DND-41 (cell line): ENCODE results near the gene NTN1.

Experiments used
- ATAC-seq: fragments of 200-7000 bp; cut with Tn5 transposase; 3 replicates; pipeline ENCODE4 v1.9.1; 2021; ENCODE audit warnings: low read depth; ENCODE audit not compliant: insufficient read depth
- DNase-seq: peaks from one replicate; pipeline ENCODE4 v3.0.0-alpha.2; 2020
- H2AFZ ChIP-seq: 2 replicates; pipeline ENCODE4 v1.6.0; 2012; ENCODE audit warnings: low read depth, low read length
- H3K27ac ChIP-seq: 2 replicates; pipeline ENCODE4 v1.5.1; 2012; ENCODE audit warnings: low read length, inconsistent platforms
- H3K27me3 ChIP-seq: fragments of 200-600 bp; sonication (generic); 2 replicates; pipeline ENCODE4 v1.6.0; 2012; ENCODE audit warnings: low read length, mild to moderate bottlenecking, inconsistent platforms; ENCODE audit not compliant: insufficient read depth, poor library complexity
- H3K36me3 ChIP-seq: 2 replicates; pipeline ENCODE4 v1.5.1; 2012; ENCODE audit warnings: low read length, inconsistent platforms; ENCODE audit not compliant: insufficient read depth
- H3K4me1 ChIP-seq: 2 replicates; pipeline ENCODE4 v1.5.1; 2012; ENCODE audit warnings: mild to moderate bottlenecking, low read length; ENCODE audit not compliant: insufficient read depth
- H3K4me2 ChIP-seq: 2 replicates; pipeline ENCODE4 v1.6.0; 2012; ENCODE audit warnings: mild to moderate bottlenecking, moderate library complexity, low read length, inconsistent platforms; ENCODE audit not compliant: insufficient read depth
- H3K4me3 ChIP-seq, 2 experiments: fragments of 200-600 bp in 1 of 2; shearing (Covaris generic) in 1 of 2; 2 replicates each; pipeline ENCODE4 v1.5.1; 2012 to 2016; ENCODE audit warnings: inconsistent platforms in 2 of 2, low read length in 2 of 2, mild to moderate bottlenecking in 2 of 2, low read depth in 1 of 2, moderate library complexity in 1 of 2
- H3K79me2 ChIP-seq: 2 replicates; pipeline ENCODE4 v1.6.0; 2012; ENCODE audit warnings: low read length, inconsistent platforms; ENCODE audit not compliant: insufficient read depth
- H3K9ac ChIP-seq: 2 replicates; pipeline ENCODE4 v1.6.0; 2012; ENCODE audit warnings: low read depth, mild to moderate bottlenecking, inconsistent platforms, low read length, moderate library complexity
- H3K9me3 ChIP-seq: 2 replicates; pipeline ENCODE4 v1.5.1; 2012; ENCODE audit warnings: low read length, moderate library complexity, mild to moderate bottlenecking, inconsistent platforms; ENCODE audit not compliant: insufficient read depth, severe bottlenecking
- H4K20me1 ChIP-seq: 2 replicates; pipeline ENCODE4 v1.6.0; 2012; ENCODE audit warnings: low read length; ENCODE audit not compliant: insufficient read depth
- EZH2 ChIP-seq: IDR thresholded peaks from 3 replicates; pipeline ENCODE4 v1.6.1; 2012; ENCODE audit warnings: borderline replicate concordance, low read depth, mild to moderate bottlenecking, moderate library complexity, low read length, inconsistent platforms; ENCODE audit not compliant: severe bottlenecking
- TF ChIP-seq, protein P1 (sequence below): IDR thresholded peaks from 2 replicates; pipeline ENCODE4 v1.5.1; 2012; ENCODE audit warnings: borderline replicate concordance, low read length, moderate library complexity, mild to moderate bottlenecking; ENCODE audit not compliant: poor library complexity, severe bottlenecking; ENCODE audit errors: extremely low read depth

NTN1 gene

DNA sequence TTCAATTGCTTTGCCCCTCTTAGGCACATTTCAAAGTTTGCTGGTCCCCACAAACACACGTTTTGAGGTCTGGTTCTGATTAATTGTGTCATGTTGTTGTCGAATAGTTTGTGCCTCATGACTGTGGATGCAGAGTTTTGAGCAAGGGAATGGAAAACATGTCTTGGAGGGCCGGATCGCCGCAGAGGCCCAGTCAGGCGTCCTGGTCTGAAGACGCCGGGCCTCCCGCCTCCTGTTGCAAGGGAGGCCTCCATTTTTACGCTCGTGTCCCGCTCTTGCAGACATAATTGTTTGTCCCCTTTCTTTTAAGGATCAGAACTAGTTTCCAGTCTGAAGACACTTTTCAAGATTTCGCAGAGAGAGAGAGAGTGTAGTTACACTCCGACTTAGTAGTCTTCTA is 3.2 kb downstream of the NTN1 start:
- no peak overlapping the region for H3K4me2 ChIP-seq
- no peaks in the 10 kb centered on the region for H3K27me3 ChIP-seq

DNA sequence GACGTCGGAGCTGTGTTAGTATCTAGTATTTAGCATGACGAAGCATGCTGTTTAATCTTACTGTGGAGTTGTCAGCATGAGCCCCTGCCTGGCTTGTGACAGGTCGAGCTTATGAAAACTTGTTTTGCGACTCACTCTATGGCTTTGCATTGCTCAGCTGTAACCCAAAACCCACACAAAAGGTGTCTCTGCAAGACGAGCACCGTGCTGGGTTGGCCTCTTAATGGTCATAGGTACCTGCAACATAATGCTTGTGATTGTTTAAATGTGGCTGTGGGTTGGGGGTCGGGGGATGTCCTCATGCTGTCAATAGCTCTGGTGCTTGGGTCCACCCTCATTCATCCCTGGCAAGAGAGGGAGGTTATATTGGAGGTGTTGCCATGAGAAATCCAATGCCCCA is 5.4 kb downstream of the NTN1 start:
- H3K27me3 ChIP-seq: no peaks in the 10 kb centered on the region
- TF ChIP-seq EZH2: no peak
- TF ChIP-seq, protein P1, sequence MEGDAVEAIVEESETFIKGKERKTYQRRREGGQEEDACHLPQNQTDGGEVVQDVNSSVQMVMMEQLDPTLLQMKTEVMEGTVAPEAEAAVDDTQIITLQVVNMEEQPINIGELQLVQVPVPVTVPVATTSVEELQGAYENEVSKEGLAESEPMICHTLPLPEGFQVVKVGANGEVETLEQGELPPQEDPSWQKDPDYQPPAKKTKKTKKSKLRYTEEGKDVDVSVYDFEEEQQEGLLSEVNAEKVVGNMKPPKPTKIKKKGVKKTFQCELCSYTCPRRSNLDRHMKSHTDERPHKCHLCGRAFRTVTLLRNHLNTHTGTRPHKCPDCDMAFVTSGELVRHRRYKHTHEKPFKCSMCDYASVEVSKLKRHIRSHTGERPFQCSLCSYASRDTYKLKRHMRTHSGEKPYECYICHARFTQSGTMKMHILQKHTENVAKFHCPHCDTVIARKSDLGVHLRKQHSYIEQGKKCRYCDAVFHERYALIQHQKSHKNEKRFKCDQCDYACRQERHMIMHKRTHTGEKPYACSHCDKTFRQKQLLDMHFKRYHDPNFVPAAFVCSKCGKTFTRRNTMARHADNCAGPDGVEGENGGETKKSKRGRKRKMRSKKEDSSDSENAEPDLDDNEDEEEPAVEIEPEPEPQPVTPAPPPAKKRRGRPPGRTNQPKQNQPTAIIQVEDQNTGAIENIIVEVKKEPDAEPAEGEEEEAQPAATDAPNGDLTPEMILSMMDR: no peak
- H3K4me1 ChIP-seq: peaks cover 6% of the 10 kb centered on the region; the same call in 1 of the 2 replicates
- no peak overlapping the region for H3K4me2 ChIP-seq
- no peak for DNase-seq
- no peaks in the 10 kb centered on the region for H3K36me3 ChIP-seq
- no peak overlapping the region for H3K9ac ChIP-seq
- H3K9me3 ChIP-seq: no peaks in the 10 kb centered on the region
- no peak overlapping the region for H2AFZ ChIP-seq
- ATAC-seq: no peak
- H3K79me2 ChIP-seq: no peaks in the 10 kb centered on the region
- no peak overlapping the region for H3K27ac ChIP-seq
- H3K4me3 ChIP-seq: no peak overlapping the region
- H4K20me1 ChIP-seq: no peaks in the 10 kb centered on the region

More for the DNA sequence above, 3.2 kb downstream of the NTN1 start:
- Histone ChIP-seq H3K27ac (no peak overlapping the region), H3K79me2 (no peaks in the 10 kb centered on the region), H4K20me1 (no peaks in the 10 kb centered on the region), H3K4me1 (peaks cover 17% of the 10 kb centered on the region), H3K9ac (no peak overlapping the region), H3K9me3 (no peaks in the 10 kb centered on the region), H3K36me3 (no peaks in the 10 kb centered on the region), H3K4me3 (no peak overlapping the region), H2AFZ (no peak overlapping the region)
- TF ChIP-seq EZH2: no peak
- TF ChIP-seq, protein P1: no peak
- no peak for ATAC-seq
- DNase-seq: no peak

DNA sequence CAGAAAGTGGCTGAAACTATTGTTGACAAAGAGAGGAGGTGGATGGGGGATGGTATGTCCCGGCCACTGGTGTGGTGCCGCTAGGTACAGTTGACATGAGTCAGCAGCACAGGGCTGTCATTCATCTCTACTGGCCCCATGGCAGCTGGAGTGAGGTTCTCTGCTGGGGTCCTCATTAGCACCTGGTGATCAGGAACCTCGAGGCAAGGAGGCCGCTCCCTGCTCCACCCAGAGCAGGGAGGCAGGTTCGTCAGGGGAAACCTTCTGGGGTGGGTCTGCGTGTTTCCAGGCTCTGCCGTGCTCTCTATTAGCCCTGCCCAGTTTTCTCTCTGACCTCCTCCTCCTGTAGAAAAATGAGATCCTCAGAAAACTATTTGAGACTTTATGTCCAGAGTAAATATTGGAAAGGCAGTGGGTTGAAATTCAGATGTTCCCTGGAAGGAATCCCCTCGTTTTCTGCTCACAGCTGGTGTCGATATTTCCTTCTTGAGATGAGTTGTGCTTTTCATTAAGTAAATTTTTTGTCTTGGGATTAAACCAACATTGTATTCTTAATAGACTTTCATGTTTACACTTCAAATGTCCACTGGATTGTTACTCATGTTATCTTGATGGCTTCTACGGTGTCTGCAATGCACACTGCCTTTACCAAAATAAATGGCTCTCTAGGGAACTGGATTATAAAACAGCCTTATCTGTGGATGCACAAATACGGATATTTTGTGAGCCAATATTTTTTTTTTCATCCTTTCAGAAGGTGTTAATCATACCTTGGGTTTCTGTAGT is 7.1 kb downstream of the NTN1 start:
- TF ChIP-seq, protein P1: no peak
- no peak for TF ChIP-seq EZH2
- Histone ChIP-seq H4K20me1 (no peaks in the 10 kb centered on the region), H3K79me2 (no peaks in the 10 kb centered on the region), H3K27me3 (no peaks in the 10 kb centered on the region), H3K4me3 (no peak overlapping the region), H3K27ac (no peak overlapping the region), H3K9ac (no peak overlapping the region), H3K36me3 (no peaks in the 10 kb centered on the region), H2AFZ (no peak overlapping the region), H3K9me3 (no peaks in the 10 kb centered on the region), H3K4me1 (no peaks in the 10 kb centered on the region), H3K4me2 (no peak overlapping the region)
- no peak for DNase-seq
- ATAC-seq: no peak
